HG02852 (cell line): Measurements from ENCODE around the gene ZDHHC5.
"Not testable (repeated sequence)": the region's sequence is repeated elsewhere in the genome, so short reads cannot be mapped to it uniquely, and the experiment has no call there.

Experiments
- ATAC-seq: cut with Tn5 transposase; IDR thresholded peaks from one replicate; pipeline ENCODE4 v1.9.1; 2021; ENCODE audit warnings: mild to moderate bottlenecking, moderate library complexity; ENCODE audit not compliant: unreplicated experiment

ZDHHC5 gene

DNA sequence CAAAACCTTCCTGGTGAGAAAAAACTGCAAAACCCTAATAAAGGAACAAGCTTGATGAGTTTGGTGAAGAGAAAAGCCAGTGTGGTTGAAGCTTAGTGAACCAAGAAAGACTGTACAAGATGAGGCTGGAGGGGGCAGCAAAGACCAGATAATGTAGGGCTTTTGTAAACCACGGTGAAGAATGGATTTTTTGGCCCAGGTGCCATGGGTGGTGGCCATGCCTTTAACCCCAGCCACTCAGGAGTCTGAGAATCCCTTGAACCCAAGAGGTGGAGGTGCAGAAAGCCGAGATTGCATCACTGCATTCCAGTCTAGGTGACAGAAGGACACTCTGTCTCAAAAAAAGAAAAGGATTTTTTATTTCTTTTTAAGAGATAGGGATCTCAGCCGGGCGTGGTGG, 5.0 kb upstream of the ZDHHC5 start:
- no peak for ATAC-seq

DNA sequence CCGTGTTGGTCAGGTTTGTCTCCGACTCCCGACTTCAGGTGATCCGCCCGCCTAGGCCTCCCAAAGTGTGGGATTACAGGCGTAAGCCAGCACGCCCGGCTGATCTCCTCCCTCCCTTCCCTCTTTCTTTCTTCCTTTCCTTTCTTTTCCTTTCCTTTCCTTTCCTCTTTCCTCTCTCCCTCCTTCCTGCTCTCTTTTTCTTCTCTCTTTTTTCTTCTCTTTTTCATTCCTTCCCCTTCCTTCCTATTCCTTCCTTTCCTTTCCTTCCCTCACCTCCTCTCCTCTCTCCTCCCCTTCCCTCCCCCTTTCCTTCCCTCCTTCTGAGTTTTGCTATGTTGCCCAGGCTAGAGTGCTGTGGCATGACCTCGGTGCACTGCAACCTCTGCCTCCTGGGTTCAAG, 3.9 kb upstream of the ZDHHC5 start:
- no peak for ATAC-seq

DNA sequence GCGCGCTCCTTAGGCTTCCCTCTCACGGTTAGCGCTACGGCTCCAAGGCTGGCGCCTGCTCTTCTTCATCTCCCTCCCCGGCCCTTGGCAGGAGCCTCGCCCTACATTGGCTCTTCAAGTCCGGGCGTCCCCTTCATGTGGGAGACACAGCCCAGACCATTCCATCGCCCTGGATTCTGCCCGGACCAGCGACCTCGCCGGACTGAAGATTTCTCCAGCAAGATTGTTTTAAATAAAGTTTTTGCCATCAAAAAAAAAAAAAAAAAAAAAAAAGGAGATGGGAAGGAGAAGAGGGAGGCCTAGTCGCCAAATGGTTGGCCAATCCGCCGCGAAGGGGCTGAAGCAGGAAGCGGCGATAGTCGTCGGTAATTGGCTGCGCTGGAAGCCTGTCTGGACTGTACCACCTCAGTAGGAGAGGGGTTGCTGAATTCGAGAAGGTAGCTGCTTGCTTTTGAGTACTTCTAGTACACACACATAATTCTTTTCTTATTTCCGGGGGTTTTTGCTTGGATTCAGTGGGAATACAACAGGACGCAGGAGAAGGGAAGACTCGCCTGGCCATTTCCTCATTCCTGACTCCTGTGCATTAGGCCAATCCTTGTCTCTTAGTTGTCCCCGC, 688 bp upstream of the ZDHHC5 start:
- peak; percentile 65 for ATAC-seq

DNA sequence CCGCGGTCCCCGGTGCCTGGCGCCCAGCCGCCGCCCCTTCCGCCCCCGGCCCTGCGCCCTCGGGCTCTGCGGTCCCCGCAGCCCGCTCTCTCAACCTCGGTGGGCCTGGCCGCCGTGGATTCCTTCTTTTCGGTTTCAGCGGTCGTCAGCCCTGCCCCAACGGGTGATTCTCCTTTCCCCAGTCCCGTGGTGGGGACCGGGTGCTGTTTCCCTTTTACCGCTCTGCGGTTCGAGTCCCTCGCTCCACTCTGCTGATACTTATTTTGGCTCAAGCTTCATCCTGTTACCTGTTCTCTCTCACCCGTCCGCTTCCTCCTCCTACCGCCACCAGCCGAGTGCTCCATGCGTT, 494 bp downstream of the ZDHHC5 start:
- peak; percentile 5 for ATAC-seq

DNA sequence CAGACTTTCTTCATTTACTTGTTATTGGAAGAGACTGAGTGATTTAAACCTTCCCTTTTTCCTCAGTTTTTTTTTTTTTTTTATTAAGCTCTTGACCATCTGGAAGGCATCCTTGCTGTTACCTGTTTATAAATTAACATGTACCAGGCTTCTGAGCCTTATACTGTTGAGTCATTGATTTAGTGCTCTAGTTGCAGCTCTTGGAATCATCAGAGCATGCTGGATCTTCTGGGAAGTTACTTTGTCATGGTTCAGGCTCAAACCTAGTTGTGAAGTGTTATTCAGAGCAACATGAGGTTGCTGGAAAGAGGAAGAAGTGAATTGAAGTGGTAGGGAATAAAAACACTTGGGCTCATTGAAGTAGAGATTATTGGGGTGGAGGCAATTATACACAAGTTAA, 6.3 kb downstream of the ZDHHC5 start:
- no peak for ATAC-seq

DNA sequence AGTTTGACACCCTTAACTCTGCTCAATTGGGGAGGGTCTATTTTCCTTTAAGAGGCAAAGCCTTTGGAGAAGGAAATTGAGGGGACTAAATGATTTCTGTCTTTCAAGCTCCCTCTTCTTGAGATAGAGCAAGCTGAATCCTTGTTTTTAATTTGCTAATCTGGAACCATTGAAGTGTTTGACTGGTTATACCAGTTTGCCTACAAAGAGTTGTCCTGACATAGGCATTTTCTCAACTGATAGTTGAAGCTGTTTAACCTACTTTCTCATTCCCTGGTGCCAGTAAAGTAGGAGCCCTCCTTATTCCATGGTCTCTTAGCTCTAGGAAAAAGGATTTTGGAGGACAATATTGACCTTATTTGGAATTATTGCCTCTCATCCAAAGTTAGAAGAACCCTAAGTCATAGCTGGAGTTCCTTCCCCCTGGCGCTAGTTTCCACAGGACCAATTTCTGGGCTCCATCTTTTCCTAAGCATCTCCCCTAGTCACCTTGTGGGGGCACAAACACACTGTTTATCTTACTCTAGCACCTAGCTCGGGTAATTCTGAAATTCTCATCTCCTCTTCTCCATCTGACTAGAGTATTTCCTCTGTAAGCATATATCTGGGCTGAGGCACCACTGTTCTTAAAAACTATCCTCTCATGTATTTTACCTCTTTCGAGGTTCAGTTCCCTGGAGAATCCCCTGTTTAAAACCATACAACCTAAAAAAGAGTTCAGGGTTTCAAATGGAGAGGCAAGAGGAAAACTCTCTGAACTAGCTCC, 7.4 kb downstream of the ZDHHC5 start:
- ATAC-seq = no peak

DNA sequence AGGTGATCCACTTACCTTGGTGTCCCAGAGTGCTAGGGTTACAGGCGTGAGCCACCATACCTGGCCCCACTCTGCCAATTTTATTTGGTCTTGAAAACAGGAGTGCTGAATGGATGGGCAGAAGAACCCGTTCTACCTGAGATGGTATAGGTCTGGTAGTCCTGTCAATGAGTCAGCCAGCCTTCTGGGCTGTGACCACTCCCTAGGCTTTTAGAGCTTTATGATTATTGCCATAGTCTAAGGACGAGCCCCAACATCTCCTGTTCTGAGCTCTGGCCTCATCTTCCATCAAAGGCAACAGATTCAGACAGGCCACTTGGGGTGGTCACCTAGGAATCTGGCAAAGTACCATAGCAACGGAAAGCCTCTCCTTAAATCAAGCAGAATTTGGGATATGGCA, 11.5 kb downstream of the ZDHHC5 start:
- ATAC-seq = no peak

DNA sequence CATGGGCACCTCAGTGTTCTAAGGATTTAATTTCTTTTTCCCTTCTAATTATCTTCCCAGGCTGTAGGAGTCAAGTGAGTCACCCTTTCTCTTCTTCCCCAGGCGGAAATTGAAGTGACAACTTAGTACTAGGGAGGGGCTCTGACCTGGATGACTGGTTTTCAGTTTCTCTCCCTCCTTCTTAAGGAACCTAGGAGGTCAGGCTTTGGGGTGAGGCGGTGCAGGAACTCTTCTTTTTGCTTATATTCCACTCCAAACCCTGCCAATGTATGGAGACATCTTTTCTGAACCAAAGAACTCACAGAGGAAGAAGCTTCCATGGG, 12.6 kb downstream of the ZDHHC5 start:
- ATAC-seq = no peak

DNA sequence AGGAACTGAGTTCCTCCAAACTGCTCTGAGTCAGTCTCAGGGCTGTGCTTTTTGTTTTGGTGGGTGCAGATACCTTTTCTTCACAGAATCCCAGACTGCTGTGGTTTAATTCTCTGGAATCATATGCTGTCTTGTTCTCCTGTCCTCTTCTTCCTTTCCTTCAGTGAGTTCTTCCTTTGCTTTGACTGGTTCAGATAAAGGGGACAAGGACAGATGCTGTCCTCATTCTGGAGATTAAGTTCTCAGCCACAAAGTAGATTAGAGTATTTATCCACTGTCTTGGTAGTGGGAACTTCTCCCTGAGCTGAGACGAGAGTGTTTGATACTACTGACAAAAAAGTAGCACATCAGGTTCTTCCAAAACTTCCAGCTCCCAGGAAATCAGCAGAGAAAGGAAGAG, 13.3 kb downstream of the ZDHHC5 start:
- ATAC-seq = no peak

DNA sequence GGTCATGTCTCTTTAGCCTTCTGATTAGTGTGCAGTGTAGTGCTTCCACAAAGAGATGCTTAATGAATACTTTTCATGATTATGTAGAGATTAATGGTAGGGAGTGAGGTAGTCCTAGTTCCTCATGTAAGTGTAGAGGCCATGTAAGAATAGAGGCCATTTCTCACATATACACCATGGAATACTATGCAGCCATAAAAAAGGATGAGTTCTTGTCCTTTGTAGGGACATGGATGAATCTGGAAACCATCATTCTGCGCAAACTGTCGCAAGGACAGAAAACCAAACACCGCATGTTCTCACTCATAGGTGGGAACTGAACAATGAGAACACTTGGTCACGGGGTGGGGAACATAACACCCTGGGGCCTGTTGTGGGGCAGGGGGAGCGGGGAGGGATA, 22.6 kb downstream of the ZDHHC5 start:
- ATAC-seq = not testable (repeated sequence)

DNA sequence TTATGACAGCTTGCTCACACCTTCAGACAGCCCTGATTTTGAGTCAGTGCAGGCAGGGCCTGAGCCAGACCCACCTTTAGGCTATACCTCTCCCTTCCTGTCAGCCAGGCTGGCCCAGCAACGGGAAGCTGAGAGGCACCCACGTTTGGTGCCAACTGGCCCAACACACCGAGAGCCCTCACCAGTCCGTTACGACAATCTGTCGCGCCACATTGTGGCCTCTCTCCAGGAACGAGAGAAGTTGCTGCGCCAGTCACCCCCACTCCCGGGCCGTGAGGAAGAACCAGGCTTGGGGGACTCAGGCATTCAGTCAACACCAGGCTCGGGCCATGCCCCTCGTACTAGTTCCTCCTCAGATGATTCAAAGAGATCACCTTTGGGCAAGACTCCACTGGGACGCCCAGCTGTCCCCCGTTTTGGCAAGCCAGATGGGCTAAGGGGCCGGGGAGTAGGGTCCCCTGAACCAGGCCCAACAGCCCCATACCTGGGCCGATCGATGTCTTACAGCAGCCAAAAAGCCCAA, 31.0 kb downstream of the ZDHHC5 start:
- ATAC-seq = no peak

DNA sequence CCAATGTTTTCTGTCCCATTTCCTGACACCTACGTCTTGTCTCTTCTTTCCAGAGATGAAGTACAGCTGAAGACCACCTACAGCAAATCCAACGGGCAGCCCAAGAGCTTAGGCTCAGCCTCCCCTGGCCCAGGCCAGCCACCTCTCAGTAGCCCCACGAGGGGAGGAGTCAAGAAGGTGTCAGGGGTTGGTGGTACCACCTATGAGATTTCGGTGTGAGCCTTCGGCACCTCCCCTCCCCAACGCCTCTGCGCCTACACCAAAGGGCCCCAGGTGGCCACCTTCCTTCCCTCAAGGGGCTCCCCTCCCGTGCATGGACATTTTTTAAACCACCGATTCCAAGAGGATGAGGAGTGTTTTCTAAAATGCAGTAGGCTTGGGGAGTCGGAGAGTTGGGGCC, 31.9 kb downstream of the ZDHHC5 start:
- no peak for ATAC-seq

DNA sequence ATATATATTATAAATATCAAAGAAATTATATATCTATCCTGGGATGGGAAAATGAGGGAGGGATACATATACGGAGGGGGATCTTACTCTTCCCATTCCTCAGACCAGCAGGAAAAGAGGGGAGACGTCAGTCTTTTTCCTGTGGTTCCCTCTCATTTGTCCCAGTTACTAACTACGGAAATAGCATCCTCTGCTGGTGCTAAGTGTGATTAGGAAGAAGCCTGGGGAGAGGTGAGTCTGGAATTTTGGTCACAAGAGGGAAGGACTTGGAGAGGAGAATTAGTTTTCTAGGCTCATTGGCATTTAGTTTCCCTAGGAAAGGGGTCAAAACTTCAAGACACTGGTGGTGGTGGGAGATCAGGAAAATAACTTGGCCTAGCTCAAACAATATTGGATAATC, 32.5 kb downstream of the ZDHHC5 start:
- ATAC-seq = no peak

DNA sequence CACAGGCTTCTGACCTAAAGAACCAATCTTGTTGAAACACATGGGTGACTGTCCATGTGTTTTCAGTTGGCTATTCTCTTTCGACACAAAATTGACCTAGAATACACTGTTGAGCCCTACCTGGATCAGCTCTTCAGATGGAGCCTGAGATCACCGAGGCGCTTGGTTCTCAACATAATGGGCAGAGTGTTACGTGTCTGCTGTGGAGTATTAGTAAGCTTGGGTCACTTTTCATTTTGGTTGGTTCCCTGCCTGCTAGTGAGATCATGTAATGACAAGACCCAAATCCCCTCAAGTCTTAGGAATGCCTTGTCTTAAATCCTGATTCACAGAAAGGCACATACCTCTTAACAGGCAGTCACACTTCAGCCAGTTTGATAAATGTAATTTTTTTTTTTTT, 35.4 kb downstream of the ZDHHC5 start:
- ATAC-seq = no peak

DNA sequence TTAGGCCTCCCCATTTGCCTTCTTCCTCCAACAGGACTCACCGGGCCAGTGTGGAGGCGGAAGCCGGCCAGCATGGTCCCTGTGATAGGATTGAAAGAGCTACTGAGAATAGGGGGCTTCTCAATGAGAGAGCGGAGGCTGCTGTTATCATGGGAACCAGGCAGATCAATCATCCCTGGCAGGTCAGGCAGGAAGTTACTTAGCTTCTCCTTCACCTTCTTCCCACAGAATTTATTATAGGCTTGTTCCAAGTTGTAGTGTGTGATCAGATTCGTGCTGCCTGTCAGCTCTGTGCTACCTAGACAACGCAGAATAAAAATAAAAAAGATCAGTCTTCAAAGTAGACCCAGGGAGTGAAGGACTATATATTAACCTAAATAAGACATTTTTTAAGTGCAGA, 37.0 kb downstream of the ZDHHC5 start:
- no peak for ATAC-seq

DNA sequence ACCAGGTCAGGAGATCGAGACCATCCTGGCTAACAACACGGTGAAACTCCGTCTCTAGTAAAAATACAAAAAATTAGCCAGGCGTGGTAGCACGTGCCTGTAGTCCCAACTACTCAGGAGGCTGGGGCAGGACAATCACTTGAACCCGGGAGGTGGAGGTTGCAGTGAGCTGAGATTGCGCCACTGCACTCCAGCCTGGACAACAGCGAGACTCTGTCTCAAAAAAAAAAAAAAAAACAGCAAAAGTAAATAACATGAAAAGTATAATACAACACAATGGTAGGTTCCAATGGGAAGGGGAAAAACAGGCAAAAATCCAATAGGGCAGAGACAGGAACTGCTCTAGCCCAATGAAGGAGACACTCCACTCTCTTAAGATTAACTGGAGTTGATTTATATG, 37.5 kb downstream of the ZDHHC5 start:
- ATAC-seq = not testable (repeated sequence)

DNA sequence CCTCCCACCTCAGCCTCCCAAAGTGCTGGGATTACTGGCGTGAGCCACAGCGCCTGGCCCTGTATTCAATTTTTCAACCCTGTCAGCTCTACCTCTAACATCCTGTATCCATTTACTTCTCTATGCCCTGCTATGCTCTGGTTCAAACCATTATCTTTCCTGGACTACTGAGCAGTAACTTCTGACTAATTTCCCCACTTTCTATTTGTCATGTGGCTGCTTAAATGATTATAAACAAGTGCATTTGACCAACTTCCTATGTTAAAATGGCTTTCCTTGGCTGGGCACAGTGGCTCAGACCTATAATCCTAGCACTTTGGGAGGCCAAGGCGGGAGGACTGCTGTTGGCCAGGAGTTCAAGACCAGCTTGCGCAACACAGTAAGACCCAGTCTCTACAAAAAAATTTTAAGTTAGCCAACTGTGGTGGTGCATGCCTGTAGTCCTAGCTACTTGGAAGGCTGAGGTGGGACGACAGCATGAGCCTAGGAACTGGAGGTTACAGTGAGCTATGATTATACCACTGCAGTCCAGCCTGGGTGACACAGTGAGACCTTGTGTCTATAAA, 42.0 kb downstream of the ZDHHC5 start:
- no peak for ATAC-seq

DNA sequence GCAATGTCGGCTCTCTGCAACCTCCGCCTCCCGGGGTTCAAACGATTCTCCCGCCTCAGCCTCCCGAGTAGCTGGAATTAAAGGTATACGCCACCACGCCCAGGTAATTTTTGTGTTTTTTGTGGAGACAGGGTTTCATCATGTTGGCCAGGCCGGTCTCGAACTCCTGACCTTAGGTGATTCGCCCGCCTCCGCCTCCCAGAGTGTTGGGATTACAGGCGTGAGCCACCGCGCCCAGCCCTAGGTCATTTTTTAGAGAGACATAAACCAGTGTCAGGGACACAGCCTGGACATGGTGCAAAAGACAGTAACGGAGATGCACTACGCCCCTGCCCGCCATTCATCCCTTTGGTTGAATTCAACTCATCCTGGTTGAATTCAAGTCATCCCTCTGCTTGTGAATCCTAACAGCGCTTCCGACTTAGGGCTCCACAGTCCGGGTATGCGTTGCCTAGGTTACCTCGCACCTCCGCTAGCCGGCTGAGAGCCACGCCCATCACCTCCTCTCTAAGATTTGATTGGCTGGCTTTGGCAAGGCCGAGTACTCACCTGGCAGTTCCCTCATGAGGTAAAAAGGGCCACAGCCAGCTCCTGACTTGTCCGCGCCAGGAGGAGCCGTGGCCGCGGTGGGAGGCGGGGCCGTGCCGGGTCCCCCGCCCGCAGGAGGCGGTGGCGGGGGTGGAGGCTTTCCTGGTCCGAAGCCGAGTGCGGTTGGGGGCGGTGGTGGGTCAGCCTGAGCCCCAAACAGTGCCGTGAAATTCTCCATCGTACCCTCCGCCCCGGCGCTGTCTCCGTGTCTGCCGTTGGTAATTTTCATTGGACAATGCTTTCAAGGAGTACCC, 43.7 kb downstream of the ZDHHC5 start, which contains the start of gene MED19:
Gene MED19, minus strand, starts transcription at position 802 of the 842 bp plus-strand sequence. Its CDS starts 36 bp downstream, at position 766.
- peak; percentile 44 for ATAC-seq

DNA sequence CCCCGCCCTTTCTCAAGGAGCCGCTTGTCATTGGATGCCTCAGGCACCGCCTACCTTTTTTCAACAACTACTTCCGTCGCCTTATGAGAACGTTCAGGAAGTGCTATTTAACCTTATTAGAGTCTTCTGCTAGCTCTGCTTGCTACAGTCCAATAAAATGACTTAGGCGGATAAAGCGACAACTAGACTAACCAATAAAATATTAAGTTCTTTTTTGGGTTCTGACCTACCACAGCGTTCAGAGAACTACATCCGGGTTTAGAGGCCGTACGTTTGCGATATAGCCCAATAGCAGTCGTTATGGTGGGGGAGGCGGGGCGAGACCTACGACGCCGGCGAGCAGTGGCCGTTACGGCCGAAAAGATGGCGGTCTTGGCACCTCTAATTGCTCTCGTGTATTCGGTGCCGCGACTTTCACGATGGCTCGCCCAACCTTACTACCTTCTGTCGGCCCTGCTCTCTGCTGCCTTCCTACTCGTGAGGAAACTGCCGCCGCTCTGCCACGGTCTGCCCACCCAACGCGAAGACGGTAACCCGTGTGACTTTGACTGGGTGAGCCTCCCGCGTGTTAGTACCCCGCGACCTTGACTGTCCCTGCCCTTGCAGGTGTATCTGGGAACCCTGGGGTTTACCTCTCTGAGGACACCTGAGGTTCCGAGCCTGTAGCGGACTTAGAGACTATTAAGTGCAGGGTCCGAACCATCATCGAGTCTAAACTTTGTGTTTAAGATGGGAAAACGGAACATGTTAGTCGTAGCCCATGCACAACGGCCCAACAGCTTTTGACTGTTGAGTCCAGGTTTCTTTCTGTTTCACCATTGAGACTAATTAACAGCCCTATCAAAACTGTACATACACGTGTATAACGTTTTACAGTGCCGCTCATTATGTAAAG, 44.6 kb downstream of the ZDHHC5 start, which contains the start of gene TMX2:
Gene TMX2, plus strand, starts transcription at position 338 of the 895 bp plus-strand sequence. Its CDS starts 26 bp downstream, at position 364.
- peak; percentile 94 for ATAC-seq

DNA sequence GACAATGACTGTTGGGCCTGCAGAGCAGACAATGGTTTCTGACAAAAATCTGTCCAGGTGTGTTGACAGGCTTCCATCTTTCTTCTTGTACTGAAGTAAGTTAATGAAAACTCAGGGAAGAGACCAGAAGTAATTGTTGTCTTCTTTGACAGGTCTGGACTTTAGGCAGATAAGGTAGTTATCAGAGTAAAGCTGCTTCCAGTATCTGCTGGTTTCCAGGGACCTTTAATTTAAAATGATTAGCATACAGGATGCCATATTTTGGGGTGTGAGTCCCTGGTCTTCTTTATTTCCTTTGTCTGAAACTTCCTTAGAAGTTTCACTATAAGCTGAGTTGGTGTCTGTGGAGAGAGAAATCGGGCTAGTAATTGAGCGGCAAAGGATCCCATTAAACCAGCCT, 45.9 kb downstream of the ZDHHC5 start:
- no peak for ATAC-seq
